IPS-20b (cell line): Measurements from ENCODE around the gene TRIM65.
"Not testable (repeated sequence)": the region's sequence is repeated elsewhere in the genome, so short reads cannot be mapped to it uniquely, and the experiment has no call there.

Experiments used
- H3K27ac ChIP-seq: one replicate; pipeline ENCODE4 v1.5.1; 2013; ENCODE audit warnings: low read length
- H3K27me3 ChIP-seq: 2 replicates; pipeline ENCODE4 v1.6.1; 2013; ENCODE audit warnings: mild to moderate bottlenecking, low read length, inconsistent platforms; ENCODE audit not compliant: insufficient read depth
- H3K36me3 ChIP-seq: 2 replicates; pipeline ENCODE4 v1.6.1; 2013; ENCODE audit warnings: low read depth, mild to moderate bottlenecking, inconsistent platforms, low read length, moderate library complexity; ENCODE audit not compliant: insufficient read depth
- H3K4me1 ChIP-seq: 2 replicates; pipeline ENCODE4 v1.6.1; 2013; ENCODE audit warnings: mild to moderate bottlenecking, control low read depth, inconsistent platforms, low read length, moderate library complexity; ENCODE audit not compliant: insufficient read depth
- H3K4me3 ChIP-seq: 2 replicates; pipeline ENCODE4 v1.5.1; 2013; ENCODE audit warnings: mild to moderate bottlenecking, low read length, inconsistent platforms
- H3K9ac ChIP-seq: 2 replicates; pipeline ENCODE4 v1.6.1; 2013; ENCODE audit warnings: low read depth, mild to moderate bottlenecking, inconsistent platforms, low read length, moderate library complexity
- H3K9me3 ChIP-seq: 2 replicates; pipeline ENCODE4 v1.6.1; 2013; ENCODE audit warnings: mild to moderate bottlenecking, low read depth, low read length, inconsistent platforms; ENCODE audit not compliant: insufficient read depth

TRIM65 gene

GRCh38 chr17:75854101-75854748 lies 42.5 kb downstream of the TRIM65 start:
- H3K36me3 ChIP-seq: peaks cover 21% of the 10 kb centered on the region
- H3K9ac ChIP-seq: peak overlapping the region; percentile 64; the same call in 1 of the 2 replicates
- H3K27ac ChIP-seq: no peak overlapping the region

GRCh38 chr17:75853433-75853832 lies 43.3 kb downstream of the TRIM65 start:
- Histone ChIP-seq H3K9me3 (no peaks in the 10 kb centered on the region), H3K4me3 (no peak overlapping the region), H3K4me1 (peaks cover 8% of the 10 kb centered on the region; the same call in 1 of the 2 replicates), H3K27ac (no peak overlapping the region), H3K36me3 (peaks cover 27% of the 10 kb centered on the region), H3K9ac (no peak overlapping the region), H3K27me3 (no peaks in the 10 kb centered on the region)

More at GRCh38 chr17:75854101-75854748, 42.5 kb downstream of the TRIM65 start:
- H3K27me3 ChIP-seq: no peaks in the 10 kb centered on the region
- no peaks in the 10 kb centered on the region for H3K9me3 ChIP-seq
- H3K4me3 ChIP-seq: peak overlapping the region; percentile 88
- H3K4me1 ChIP-seq: peaks cover 8% of the 10 kb centered on the region; the same call in 1 of the 2 replicates

DNA sequence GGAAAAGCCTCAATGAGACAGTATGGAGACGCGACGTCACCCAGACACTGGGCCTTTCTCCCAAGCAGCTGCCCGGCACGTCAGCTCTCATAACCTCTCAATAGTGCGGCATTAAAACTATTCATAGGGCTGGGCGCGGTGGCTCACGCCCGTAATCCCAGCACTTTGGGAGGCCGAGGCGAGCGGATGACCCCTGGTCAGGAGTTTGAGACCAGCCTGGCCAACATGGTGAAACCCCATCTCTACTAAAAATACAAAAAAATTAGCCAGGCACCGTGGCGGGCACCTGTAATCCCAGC lies 45.1 kb downstream of the TRIM65 start:
- peaks cover 44% of the 10 kb centered on the region for H3K36me3 ChIP-seq
- H3K4me1 ChIP-seq, H3K27me3 ChIP-seq, H3K9me3 ChIP-seq, H3K9ac ChIP-seq, H3K4me3 ChIP-seq, H3K27ac ChIP-seq: not testable (repeated sequence)

- no peaks in the 10 kb centered on the region for H3K27me3 ChIP-seq
- no peak overlapping the region for H3K4me3 ChIP-seq
- no peak overlapping the region for H3K27ac ChIP-seq
- peaks cover 49% of the 10 kb centered on the region for H3K36me3 ChIP-seq
- H3K4me1 ChIP-seq: peaks cover 5% of the 10 kb centered on the region; the same call in 1 of the 2 replicates
- no peak overlapping the region for H3K9ac ChIP-seq
- no peaks in the 10 kb centered on the region for H3K9me3 ChIP-seq
Observed at GRCh38 chr17:75850928-75851692, 45.6 kb downstream of the TRIM65 start.

GRCh38 chr17:75849724-75850123 lies 47.0 kb downstream of the TRIM65 start:
- peaks cover 11% of the 10 kb centered on the region; the same call in 1 of the 2 replicates for H3K4me1 ChIP-seq
- no peak overlapping the region for H3K27ac ChIP-seq
- H3K36me3 ChIP-seq: peaks cover 53% of the 10 kb centered on the region

GRCh38 chr17:75849279-75849646 lies 47.5 kb downstream of the TRIM65 start:
- Histone ChIP-seq H3K9ac (no peak overlapping the region), H3K9me3 (no peaks in the 10 kb centered on the region), H3K4me3 (no peak overlapping the region), H3K36me3 (peaks cover 53% of the 10 kb centered on the region), H3K27me3 (no peaks in the 10 kb centered on the region), H3K4me1 (peaks cover 8% of the 10 kb centered on the region; the same call in 1 of the 2 replicates), H3K27ac (no peak overlapping the region)

More at GRCh38 chr17:75849724-75850123, 47.0 kb downstream of the TRIM65 start:
- H3K9ac ChIP-seq: no peak overlapping the region
- no peaks in the 10 kb centered on the region for H3K27me3 ChIP-seq
- no peaks in the 10 kb centered on the region for H3K9me3 ChIP-seq
- H3K4me3 ChIP-seq: no peak overlapping the region

GRCh38 chr17:75848523-75849278 lies 48.0 kb downstream of the TRIM65 start:
- Histone ChIP-seq H3K27me3 (no peaks in the 10 kb centered on the region), H3K4me3 (no peak overlapping the region), H3K9ac (no peak overlapping the region), H3K4me1 (peaks cover 7% of the 10 kb centered on the region; the same call in 1 of the 2 replicates), H3K36me3 (peaks cover 53% of the 10 kb centered on the region), H3K9me3 (no peaks in the 10 kb centered on the region), H3K27ac (no peak overlapping the region)

DNA sequence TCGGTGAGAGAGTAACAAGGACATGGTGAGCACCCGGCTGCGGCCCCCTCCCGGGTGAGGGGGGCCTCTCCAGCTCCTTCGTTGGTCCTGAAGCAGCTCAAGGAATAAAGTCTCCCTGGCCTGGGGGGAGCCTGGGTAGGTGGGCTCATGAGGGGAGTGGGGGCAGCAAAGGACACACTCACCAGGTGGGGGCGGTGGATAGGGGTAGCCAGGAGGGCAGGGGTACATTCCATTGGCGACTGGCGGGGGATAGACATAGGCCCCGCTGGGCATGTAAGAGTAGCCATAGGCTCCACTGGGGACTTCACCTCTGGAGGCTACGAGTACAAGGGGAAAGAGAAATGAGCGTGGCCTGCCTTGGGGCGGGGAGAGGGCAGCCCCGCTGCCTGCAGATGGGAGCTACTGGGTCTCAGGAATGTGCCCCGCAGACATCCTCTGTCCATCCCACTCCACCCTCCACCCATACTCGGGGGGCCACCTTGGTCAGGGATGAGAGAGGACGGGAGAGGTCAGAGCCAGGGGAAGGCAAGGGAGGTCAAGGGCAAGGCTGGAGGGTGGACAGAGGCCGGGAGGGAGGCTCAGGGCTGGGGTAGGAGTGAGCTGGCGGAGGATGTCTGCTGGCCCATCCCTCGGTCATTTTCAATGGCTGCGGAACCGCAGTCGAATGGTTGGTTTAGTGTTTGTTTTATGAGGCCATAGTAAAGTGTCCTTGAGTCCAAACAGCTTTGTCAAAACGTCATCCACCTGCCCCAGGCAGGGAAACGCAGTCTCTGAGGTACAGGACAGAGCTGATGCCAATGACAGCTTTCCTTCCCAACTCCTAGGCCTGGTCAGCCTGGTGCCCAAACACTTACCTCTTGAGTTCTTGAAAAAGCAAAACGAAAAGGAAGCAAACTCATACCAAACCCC lies 48.9 kb downstream of the TRIM65 start:
- Histone ChIP-seq H3K27ac (no peak overlapping the region), H3K9me3 (no peaks in the 10 kb centered on the region), H3K27me3 (no peaks in the 10 kb centered on the region), H3K4me1 (peaks cover 7% of the 10 kb centered on the region; the same call in 1 of the 2 replicates), H3K4me3 (no peak overlapping the region), H3K36me3 (peaks cover 53% of the 10 kb centered on the region), H3K9ac (no peak overlapping the region)

DNA sequence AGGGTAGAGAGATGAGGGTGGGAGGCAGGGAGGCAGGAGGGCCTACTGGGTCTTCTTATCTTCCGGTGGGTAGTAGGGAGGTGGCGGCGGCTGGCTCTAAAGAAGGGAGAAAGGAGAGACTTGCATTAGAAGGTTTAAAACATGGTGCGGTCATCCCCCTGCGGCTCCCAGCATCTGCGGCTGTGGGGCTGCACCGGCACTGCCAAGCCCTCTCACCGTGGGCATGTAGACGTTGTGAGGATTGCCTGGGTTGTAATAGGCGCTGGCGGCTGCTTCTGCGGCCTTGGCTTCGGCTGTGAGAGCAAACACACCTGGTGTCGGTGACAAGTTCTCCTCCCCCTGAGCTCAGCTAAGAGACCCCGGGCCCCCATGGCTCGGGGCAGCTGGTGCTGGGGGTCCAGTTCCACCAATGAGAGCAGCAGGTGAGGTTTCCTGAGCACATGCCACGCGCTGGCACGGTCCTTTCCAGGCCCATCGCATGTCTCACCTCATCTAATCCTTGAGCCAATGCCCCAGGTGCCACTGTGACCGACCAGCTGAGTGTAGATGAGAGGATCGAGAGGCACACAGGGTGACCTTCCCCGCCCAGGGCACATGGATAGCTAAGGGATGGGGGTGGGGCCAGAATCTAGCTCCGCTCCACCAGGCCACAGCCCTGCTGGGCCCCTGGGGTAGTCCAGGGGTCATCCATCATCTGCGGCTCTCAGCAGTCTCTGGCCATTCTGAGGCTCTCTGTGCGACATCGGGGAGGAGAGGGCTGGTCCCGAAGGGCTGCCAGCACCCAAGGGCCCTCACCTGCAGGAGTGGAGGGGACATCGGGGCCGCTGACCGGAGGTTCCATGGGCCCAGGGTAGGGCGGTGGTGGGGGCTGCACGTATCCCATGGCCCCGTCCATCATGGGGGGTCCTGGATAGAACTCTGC lies 49.8 kb downstream of the TRIM65 start:
- no peak overlapping the region for H3K4me3 ChIP-seq
- H3K27ac ChIP-seq: no peak overlapping the region
- H3K4me1 ChIP-seq: peaks cover 7% of the 10 kb centered on the region; the same call in 1 of the 2 replicates
- H3K36me3 ChIP-seq: peaks cover 53% of the 10 kb centered on the region
- no peaks in the 10 kb centered on the region for H3K9me3 ChIP-seq
- no peaks in the 10 kb centered on the region for H3K27me3 ChIP-seq
- H3K9ac ChIP-seq: no peak overlapping the region

- Histone ChIP-seq H3K4me1 (peaks cover 7% of the 10 kb centered on the region; the same call in 1 of the 2 replicates), H3K27ac (no peak overlapping the region), H3K9ac (no peak overlapping the region), H3K9me3 (no peaks in the 10 kb centered on the region), H3K4me3 (no peak overlapping the region), H3K27me3 (no peaks in the 10 kb centered on the region), H3K36me3 (peaks cover 48% of the 10 kb centered on the region)
Observed at GRCh38 chr17:75845933-75846691, 50.6 kb downstream of the TRIM65 start.
